ENCODE results near the gene FOXP1. TPM values are rescaled to one million over a fixed set of nuclear protein-coding genes. Genes with fewer than 3 reads are reported as not detected.

The FOXP1 gene
- total and polyA plus RNA-seq, 2 donors (not counting 1 experiment from before 2014, with no cell fraction given): 70.3 to 101 TPM

DNA sequence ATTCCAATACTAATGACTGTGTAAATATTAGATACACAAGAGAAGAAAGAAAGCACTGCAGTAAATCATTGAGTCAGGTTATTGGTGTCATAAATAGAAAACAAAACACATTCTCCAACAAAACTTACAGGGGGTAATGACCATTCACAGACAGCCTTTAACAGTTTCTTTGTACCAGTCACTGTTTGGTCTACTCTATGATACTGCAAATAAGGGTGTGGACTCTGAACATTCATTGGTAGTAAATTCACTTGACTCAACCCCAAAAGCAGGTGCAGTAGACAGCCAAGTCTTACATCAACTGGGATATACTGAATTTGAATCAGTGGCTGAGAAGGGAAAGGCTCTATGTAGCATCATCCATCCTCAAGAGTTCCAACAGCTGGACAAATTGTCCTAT is 463.5 kb downstream of the FOXP1 start:
- no peaks in the 10 kb centered on the region for H3K36me3 ChIP-seq (ENCODE audit: control insufficient read depth, insufficient read depth, low read length)
- no peaks in the 10 kb centered on the region for H4K20me1 ChIP-seq (ENCODE audit: control insufficient read depth, extremely low read depth, insufficient read depth, low read length)
- H3K27me3 ChIP-seq (ENCODE audit: control insufficient read depth, insufficient read depth, low read length): no peaks in the 10 kb centered on the region
- H3K9me3 ChIP-seq (ENCODE audit: control insufficient read depth, insufficient read depth, low read depth, low read length): no peaks in the 10 kb centered on the region
- H3K9ac ChIP-seq (ENCODE audit: insufficient read depth, low read length): no peak overlapping the region
- no peak overlapping the region for H3K4me3 ChIP-seq (replicated peaks in 1 of 4; ENCODE audit: control extremely low read depth in 1 of 4, insufficient read depth in 1 of 4, low read depth in 3 of 4, low read length in 4 of 4)
- H3K27ac ChIP-seq (ENCODE audit: insufficient read depth, low read length): no peak overlapping the region
- TF ChIP-seq EZH2 (IDR thresholded peaks at IDR 0.05; ENCODE audit: low read length, missing control alignments): no peak
- TF ChIP-seq, protein P1, sequence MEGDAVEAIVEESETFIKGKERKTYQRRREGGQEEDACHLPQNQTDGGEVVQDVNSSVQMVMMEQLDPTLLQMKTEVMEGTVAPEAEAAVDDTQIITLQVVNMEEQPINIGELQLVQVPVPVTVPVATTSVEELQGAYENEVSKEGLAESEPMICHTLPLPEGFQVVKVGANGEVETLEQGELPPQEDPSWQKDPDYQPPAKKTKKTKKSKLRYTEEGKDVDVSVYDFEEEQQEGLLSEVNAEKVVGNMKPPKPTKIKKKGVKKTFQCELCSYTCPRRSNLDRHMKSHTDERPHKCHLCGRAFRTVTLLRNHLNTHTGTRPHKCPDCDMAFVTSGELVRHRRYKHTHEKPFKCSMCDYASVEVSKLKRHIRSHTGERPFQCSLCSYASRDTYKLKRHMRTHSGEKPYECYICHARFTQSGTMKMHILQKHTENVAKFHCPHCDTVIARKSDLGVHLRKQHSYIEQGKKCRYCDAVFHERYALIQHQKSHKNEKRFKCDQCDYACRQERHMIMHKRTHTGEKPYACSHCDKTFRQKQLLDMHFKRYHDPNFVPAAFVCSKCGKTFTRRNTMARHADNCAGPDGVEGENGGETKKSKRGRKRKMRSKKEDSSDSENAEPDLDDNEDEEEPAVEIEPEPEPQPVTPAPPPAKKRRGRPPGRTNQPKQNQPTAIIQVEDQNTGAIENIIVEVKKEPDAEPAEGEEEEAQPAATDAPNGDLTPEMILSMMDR (conservative IDR thresholded peaks at IDR 0.05 in 1 of 2, IDR thresholded peaks at IDR 0.05 in 1 of 2; ENCODE audit: low read depth in 1 of 2, low read length in 2 of 2): no peak
- DNase-seq (ENCODE audit: low read depth in 2 of 2): no peak
- peaks cover 8% of the 10 kb centered on the region for H3K4me1 ChIP-seq (ENCODE audit: control insufficient read depth, extremely low read depth, insufficient read depth, low read length)
- no peak overlapping the region for H3K4me2 ChIP-seq (ENCODE audit: extremely low read depth, insufficient read depth, low read length)
- H2AFZ ChIP-seq (ENCODE audit: low read length): no peak overlapping the region
- H3K79me2 ChIP-seq (ENCODE audit: control insufficient read depth, insufficient read depth, low read length): peaks cover 46% of the 10 kb centered on the region

DNA sequence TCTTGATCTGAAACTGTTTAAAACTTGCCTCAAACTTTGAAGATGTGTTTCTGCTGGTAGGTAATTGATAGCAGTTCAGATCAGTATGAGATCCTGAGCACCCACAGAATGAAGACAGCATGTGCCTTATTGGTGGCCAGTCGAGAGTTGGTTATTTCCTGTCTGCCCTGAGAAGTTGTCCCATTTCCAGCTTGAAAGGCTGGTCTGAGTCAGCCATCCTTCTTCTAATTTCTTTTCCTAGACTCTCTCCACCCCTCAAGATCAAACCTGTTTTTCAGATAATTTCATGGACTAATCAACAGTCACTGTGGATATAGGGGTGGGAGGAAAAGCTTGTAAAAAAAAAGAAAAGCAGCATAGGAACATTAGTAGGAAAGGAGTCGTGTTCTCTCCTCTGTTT is 464.4 kb downstream of the FOXP1 start:
- H3K27me3 ChIP-seq (ENCODE audit: control insufficient read depth, insufficient read depth, low read length): no peaks in the 10 kb centered on the region
- no peak overlapping the region for H2AFZ ChIP-seq (ENCODE audit: low read length)
- DNase-seq (ENCODE audit: low read depth in 2 of 2): peak in 1 of 2 donors; percentile 51
- TF ChIP-seq, protein P1 (conservative IDR thresholded peaks at IDR 0.05 in 1 of 2, IDR thresholded peaks at IDR 0.05 in 1 of 2; ENCODE audit: low read depth in 1 of 2, low read length in 2 of 2): no peak
- no peak for TF ChIP-seq EZH2 (IDR thresholded peaks at IDR 0.05; ENCODE audit: low read length, missing control alignments)
- H3K4me3 ChIP-seq (replicated peaks in 1 of 4; ENCODE audit: control extremely low read depth in 1 of 4, insufficient read depth in 1 of 4, low read depth in 3 of 4, low read length in 4 of 4): no peak overlapping the region
- H3K27ac ChIP-seq (ENCODE audit: insufficient read depth, low read length): no peak overlapping the region
- no peak overlapping the region for H3K9ac ChIP-seq (ENCODE audit: insufficient read depth, low read length)
- H3K9me3 ChIP-seq (ENCODE audit: control insufficient read depth, insufficient read depth, low read depth, low read length): no peaks in the 10 kb centered on the region
- H4K20me1 ChIP-seq (ENCODE audit: control insufficient read depth, extremely low read depth, insufficient read depth, low read length): no peaks in the 10 kb centered on the region
- H3K4me2 ChIP-seq (ENCODE audit: extremely low read depth, insufficient read depth, low read length): no peak overlapping the region
- H3K36me3 ChIP-seq (ENCODE audit: control insufficient read depth, insufficient read depth, low read length): no peaks in the 10 kb centered on the region
- H3K79me2 ChIP-seq (ENCODE audit: control insufficient read depth, insufficient read depth, low read length): peaks cover 46% of the 10 kb centered on the region
- H3K4me1 ChIP-seq (ENCODE audit: control insufficient read depth, extremely low read depth, insufficient read depth, low read length): peaks cover 8% of the 10 kb centered on the region

DNA sequence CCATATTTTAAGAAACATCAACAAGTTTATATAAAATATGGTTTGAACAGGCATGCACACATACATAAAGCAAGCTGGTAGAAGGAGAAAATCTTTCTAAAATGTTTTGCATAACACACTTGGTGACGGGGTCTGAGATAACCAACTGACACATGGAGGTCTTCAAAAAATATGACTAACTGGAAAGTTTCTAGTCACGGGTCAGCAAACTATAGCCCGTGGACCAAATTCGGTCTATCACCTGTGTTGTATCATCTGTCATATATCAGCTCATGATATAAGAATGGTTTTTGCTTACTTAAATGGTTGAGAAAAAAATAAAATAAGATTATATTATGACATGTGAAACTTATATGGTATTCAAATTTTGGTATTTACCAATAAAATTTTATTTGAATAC is 465.1 kb downstream of the FOXP1 start:
- no peak overlapping the region for H3K27ac ChIP-seq (ENCODE audit: insufficient read depth, low read length)

More for the DNA sequence above, 465.1 kb downstream of the FOXP1 start:
- H3K9me3 ChIP-seq (ENCODE audit: control insufficient read depth, insufficient read depth, low read depth, low read length): no peaks in the 10 kb centered on the region
- peaks cover 48% of the 10 kb centered on the region for H3K79me2 ChIP-seq (ENCODE audit: control insufficient read depth, insufficient read depth, low read length)
- H4K20me1 ChIP-seq (ENCODE audit: control insufficient read depth, extremely low read depth, insufficient read depth, low read length): no peaks in the 10 kb centered on the region
- no peak overlapping the region for H3K4me3 ChIP-seq (replicated peaks in 1 of 4; ENCODE audit: control extremely low read depth in 1 of 4, insufficient read depth in 1 of 4, low read depth in 3 of 4, low read length in 4 of 4)
- no peak overlapping the region for H2AFZ ChIP-seq (ENCODE audit: low read length)
- no peaks in the 10 kb centered on the region for H3K36me3 ChIP-seq (ENCODE audit: control insufficient read depth, insufficient read depth, low read length)
- no peak overlapping the region for H3K9ac ChIP-seq (ENCODE audit: insufficient read depth, low read length)
- no peak for DNase-seq (ENCODE audit: low read depth in 2 of 2)
- no peaks in the 10 kb centered on the region for H3K27me3 ChIP-seq (ENCODE audit: control insufficient read depth, insufficient read depth, low read length)
- H3K4me2 ChIP-seq (ENCODE audit: extremely low read depth, insufficient read depth, low read length): no peak overlapping the region
- peaks cover 8% of the 10 kb centered on the region for H3K4me1 ChIP-seq (ENCODE audit: control insufficient read depth, extremely low read depth, insufficient read depth, low read length)
- no peak for TF ChIP-seq EZH2 (IDR thresholded peaks at IDR 0.05; ENCODE audit: low read length, missing control alignments)
- TF ChIP-seq, protein P1 (conservative IDR thresholded peaks at IDR 0.05 in 1 of 2, IDR thresholded peaks at IDR 0.05 in 1 of 2; ENCODE audit: low read depth in 1 of 2, low read length in 2 of 2): no peak

Data from fibroblast of lung (primary cell).